Common myeloid progenitor, CD34-positive (primary cell): ENCODE measurements around the gene FXYD6.
A peak's percentile ranks its signal among the peaks of the same experiment; 100 is the strongest.

ENCODE experiments used
- CTCF ChIA-PET: fragments of 350-600 bp; sonication (Branson Sonifier 250); formaldehyde crosslinking; loops from one replicate; lab custom pipeline; 2021; ENCODE audit warnings: antibody characterized with exemption; lab: Charles Lee
- POLR2A ChIA-PET: fragments of 350-600 bp; sonication (Branson Sonifier 250); formaldehyde crosslinking; loops from one replicate; lab custom pipeline; 2021; ENCODE audit warnings: antibody characterized with exemption; lab: Charles Lee
- DNase-seq, 3 donors: peaks; one replicate each; pipeline versions ENCODE4 v3.0.0 to v3.0.0-alpha.2; 2013
- H3K27ac ChIP-seq, 2 experiments: 1 replicate in 1 of 2; 2 replicates in 1 of 2; pipeline ENCODE4 v1.7.0; 2013; ENCODE audit warnings: inconsistent platforms in 2 of 2, low read length in 2 of 2, mild to moderate bottlenecking in 2 of 2, low read depth in 1 of 2, moderate library complexity in 1 of 2; ENCODE audit not compliant: severe bottlenecking in 2 of 2, insufficient read depth in 1 of 2, poor library complexity in 1 of 2
- H3K27me3 ChIP-seq, 5 experiments: replicated peaks in 2 of 5; 1 replicate in 3 of 5; 2 replicates in 2 of 5; pipeline versions ENCODE4 v1.6.1 to v1.7.0; 2013; ENCODE audit warnings: low read length in 4 of 5, mild to moderate bottlenecking in 2 of 5, moderate library complexity in 2 of 5, inconsistent platforms in 1 of 5; ENCODE audit not compliant: insufficient read depth in 5 of 5, control insufficient read depth in 4 of 5
- H3K36me3 ChIP-seq, 4 experiments: 1 replicate in 2 of 4; 2 replicates in 2 of 4; pipeline versions ENCODE4 v1.6.1 to v1.7.0; 2013; ENCODE audit warnings: low read length in 3 of 4, control low read depth in 1 of 4, mild to moderate bottlenecking in 1 of 4; ENCODE audit not compliant: control insufficient read depth in 4 of 4, insufficient read depth in 4 of 4
- H3K4me1 ChIP-seq, 4 experiments: 1 replicate in 3 of 4; 2 replicates in 1 of 4; pipeline versions ENCODE4 v1.6.1 to v1.7.1; 2013; ENCODE audit warnings: low read length in 3 of 4, mild to moderate bottlenecking in 3 of 4, control low read depth in 1 of 4, inconsistent platforms in 1 of 4, moderate library complexity in 1 of 4; ENCODE audit not compliant: control insufficient read depth in 4 of 4, insufficient read depth in 4 of 4; ENCODE audit errors: control extremely low read depth in 1 of 4
- H3K4me3 ChIP-seq, 7 experiments: 1 replicate in 4 of 7; 2 replicates in 3 of 7; pipeline versions ENCODE4 v1.5.1 to v1.7.0; 2013; ENCODE audit warnings: mild to moderate bottlenecking in 7 of 7, low read length in 6 of 7, moderate library complexity in 6 of 7, inconsistent platforms in 2 of 7, low read depth in 2 of 7, control low read depth in 1 of 7; ENCODE audit not compliant: insufficient read depth in 4 of 7, control insufficient read depth in 1 of 7; ENCODE audit errors: extremely low read depth in 1 of 7
- H3K9me3 ChIP-seq, 5 experiments: 1 replicate in 4 of 5; 2 replicates in 1 of 5; pipeline versions ENCODE4 v1.6.1 to v1.7.1; 2013; ENCODE audit warnings: low read length in 4 of 5, mild to moderate bottlenecking in 2 of 5, inconsistent platforms in 1 of 5, low read depth in 1 of 5, moderate library complexity in 1 of 5; ENCODE audit not compliant: control insufficient read depth in 4 of 5, insufficient read depth in 2 of 5; ENCODE audit errors: control extremely low read depth in 1 of 5
- WGBS: methylation state at CpG from one replicate; pipeline ENCODE4 v1.1.5; 2013; ENCODE audit not compliant: insufficient coverage; 5-methylcytosine and 5-hydroxymethylcytosine counted together

Gene FXYD6

DNA sequence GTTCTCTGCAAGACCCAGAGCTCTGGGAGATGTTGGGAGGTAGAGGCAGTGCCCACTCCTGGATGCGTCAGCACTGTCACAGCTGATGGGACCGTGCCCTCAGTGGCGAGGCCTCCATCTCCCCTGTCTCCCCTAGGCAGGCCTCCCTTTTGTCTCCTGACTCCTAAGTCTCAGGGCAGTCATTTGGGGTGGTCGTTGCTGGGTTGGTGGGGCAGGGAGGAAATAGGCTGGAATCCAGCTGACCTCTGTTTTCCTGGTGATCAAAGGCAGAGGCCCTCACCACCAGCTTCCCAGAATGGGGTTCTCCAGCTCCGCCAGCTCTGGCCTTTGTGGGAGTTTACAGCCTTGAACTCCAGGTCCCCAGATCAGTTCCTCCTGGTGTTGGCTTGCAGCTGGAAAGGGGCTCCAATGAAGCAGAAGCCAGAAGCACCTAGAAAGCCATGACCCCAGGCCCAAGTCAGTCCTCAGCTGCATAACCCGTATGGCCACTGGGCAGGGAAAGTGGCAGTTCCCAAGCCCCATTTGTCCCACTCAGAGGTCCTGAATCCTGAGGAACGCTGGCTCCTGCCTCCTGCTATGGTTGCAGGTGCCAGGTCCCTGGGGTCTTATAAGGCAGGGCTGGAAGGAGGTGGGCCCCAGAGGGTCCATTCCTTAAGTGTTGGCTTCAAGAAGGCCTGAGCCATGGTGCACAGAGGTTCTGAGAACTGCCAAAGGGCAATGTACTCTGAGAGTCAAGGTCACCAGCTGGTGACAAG is 44.6 kb downstream of the FXYD6 start:
- Histone ChIP-seq H3K4me3 (no peak overlapping the region), H3K9me3 (no peaks in the 10 kb centered on the region), H3K36me3 (no peaks in the 10 kb centered on the region), H3K4me1 (peaks cover 0 to 64% (median 35%) of the 10 kb centered on the region in 4 experiments), H3K27ac (no peak overlapping the region), H3K27me3 (no peaks in the 10 kb centered on the region)
- 92% methylated on average over 7 of the region's 7 CpGs for WGBS
- ChIA-PET POLR2A (no interaction called here), CTCF (interaction anchor here (0.6 to 6.0 kb wide), 9 partner anchors 9 to 693 kb away, joined by 3 to 47 read pairs (median 5); partner anchors contain the start of gene FXYD2)
- DNase-seq: no peak

DNA sequence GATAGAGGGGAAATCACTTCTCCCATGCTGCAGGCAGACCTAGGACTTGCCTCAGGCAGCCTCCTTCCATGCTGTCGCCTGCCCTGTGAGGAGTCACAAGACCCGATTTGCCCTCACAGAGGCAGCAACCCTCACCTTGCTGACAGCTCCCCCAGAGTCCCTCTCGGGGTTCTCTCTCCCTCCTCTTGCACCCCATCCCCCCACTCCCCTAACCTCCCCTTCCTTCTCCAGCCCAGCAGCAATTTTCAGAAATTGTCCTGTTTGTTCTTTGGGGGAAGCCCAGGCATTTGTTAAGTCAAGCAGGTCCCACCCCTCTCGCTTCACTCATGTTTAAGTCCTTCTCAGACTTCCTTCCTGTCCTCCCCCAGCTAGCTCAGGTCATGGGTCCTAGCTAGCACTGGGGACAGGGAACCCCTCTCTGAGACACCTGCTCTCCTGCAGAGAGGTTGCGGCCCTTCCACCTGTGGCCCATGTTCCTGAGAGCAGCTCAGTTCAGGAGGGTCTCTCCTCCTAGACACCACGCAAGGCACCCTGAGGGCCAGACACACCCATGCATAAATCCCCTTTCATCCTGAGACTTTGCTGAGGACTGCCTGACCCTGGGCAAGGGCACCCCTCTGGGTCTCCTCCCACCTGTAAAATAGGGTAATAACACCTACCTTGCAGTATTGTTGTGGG is 45.6 kb downstream of the FXYD6 start:
- Histone ChIP-seq H3K9me3 (no peaks in the 10 kb centered on the region), H3K27ac (no peak overlapping the region), H3K36me3 (no peaks in the 10 kb centered on the region), H3K4me3 (no peak overlapping the region), H3K27me3 (no peaks in the 10 kb centered on the region), H3K4me1 (peaks cover 0 to 58% (median 37%) of the 10 kb centered on the region in 4 experiments)
- WGBS: 35% methylated on average over 5 of the region's 6 CpGs
- CTCF ChIA-PET: interaction anchor here (1.6 to 6.0 kb wide), 4 partner anchors 8 to 101 kb away, joined by 4 to 47 read pairs (median 24); partner anchors contain the start of gene FXYD2
- DNase-seq: peak in 1 of 3 donors; percentile 56
- POLR2A ChIA-PET: no interaction called here

DNA sequence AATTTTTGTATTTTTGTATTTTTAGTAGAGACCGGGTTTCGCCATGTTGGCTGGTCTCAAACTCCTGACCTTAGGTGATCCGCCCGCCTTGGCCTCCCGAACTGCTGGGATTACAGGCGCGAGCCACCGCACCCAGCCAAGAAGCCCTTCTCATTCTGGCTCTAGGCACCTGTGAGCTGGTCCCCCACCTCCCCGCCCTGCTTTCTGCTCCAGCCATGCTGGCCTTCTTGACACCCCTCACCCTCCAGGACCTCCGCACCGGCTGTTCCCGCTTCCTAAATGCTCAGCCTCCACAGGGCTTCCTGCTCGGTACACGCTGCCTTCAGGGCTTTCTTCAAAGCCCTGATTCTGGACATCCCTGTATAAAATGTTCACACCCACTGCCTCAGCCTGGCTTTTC is 46.4 kb downstream of the FXYD6 start:
- CTCF ChIA-PET: interaction anchor here (0.7 to 5.2 kb wide), 2 partner anchors 13 to 14 kb away, joined by 3 to 47 read pairs; no protein-coding TSS in a partner anchor
- POLR2A ChIA-PET: no interaction called here
- H3K36me3 ChIP-seq: no peaks in the 10 kb centered on the region
- H3K4me1 ChIP-seq: peaks cover 0 to 60% (median 45%) of the 10 kb centered on the region in 4 experiments
- H3K27ac ChIP-seq: no peak overlapping the region
- 96% methylated on average over 11 of the region's 14 CpGs for WGBS
- no peak for DNase-seq
- H3K4me3 ChIP-seq: no peak overlapping the region
- H3K9me3 ChIP-seq: no peaks in the 10 kb centered on the region
- H3K27me3 ChIP-seq: no peaks in the 10 kb centered on the region

DNA sequence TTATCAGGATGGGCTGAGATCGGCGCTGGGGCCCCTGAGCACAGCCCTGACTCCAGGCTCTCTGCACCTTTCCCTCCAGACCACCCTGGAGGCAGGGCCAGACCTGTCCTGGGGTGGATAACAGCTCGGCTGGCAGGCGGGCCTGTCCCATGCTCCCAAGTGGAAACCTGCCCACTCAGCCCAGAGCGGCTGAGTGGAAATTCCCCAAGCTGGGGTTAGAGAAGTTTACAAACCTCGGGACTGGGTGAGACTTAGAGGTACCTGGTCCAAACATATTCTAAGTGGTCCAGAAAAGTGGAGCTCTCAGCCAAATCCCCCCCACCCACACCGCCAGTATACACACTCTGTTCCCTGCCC is 47.1 kb downstream of the FXYD6 start:
- ChIA-PET CTCF (interaction anchor here (0.7 to 1.9 kb wide), 3 partner anchors 14 to 116 kb away, joined by 3 to 5 read pairs (median 3); no protein-coding TSS in a partner anchor), POLR2A (no interaction called here)
- Histone ChIP-seq H3K36me3 (no peaks in the 10 kb centered on the region), H3K4me3 (no peak overlapping the region), H3K9me3 (no peaks in the 10 kb centered on the region), H3K27ac (peak overlapping the region in 1 of 2 experiments; percentile 34), H3K4me1 (peaks cover 0 to 67% (median 52%) of the 10 kb centered on the region in 4 experiments), H3K27me3 (no peaks in the 10 kb centered on the region)
- WGBS: 100% methylated on average over 3 of the region's 7 CpGs
- no peak for DNase-seq

DNA sequence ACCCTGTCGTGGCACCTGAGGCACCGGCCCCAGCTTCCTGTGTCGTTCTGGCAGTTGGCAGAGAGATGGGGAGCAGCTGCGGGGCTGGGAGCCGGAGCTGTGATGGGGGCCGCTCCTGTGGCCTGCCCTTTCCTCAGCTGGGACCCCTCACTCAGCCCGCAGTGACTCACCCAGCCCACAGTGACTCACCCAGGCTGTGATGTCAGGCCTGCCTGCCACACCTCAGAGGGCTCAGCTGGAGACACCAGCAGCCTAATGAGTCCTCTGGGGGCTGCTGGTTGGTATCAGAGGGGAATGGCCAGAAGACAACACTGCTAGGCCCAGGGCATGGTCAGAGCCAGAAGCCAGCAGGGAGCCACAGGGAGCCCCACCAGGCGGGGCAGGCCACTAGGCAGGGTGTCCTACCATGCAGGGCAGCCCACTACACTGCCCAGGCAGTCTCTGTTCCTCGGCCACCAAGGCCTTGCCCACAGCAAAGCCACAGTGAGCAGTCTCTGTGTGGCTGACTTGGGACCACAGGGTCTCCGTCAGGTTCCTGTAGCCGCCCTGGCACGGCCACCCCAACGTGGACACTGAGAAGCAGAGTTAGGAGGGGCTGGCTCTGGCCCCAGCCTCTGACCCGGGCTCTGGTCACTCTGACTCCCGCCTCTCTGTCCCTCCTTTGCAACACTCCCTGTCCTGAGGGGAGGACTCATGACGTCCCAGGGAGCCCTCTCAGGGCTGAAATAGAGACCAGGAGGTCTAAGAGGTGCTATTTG is 47.7 kb downstream of the FXYD6 start:
- Histone ChIP-seq H3K4me3 (peak overlapping the region in 3 of 7 experiments; percentile 10 to 23 (median 22)), H3K27ac (peak overlapping the region in 1 of 2 experiments; percentile 34), H3K27me3 (no peaks in the 10 kb centered on the region), H3K9me3 (no peaks in the 10 kb centered on the region), H3K4me1 (peaks cover 0 to 73% (median 58%) of the 10 kb centered on the region in 4 experiments), H3K36me3 (no peaks in the 10 kb centered on the region)
- POLR2A ChIA-PET: interaction anchor here (0.7 kb wide), 1 partner anchor 13 kb away, joined by 3 read pairs; no protein-coding TSS in a partner anchor
- WGBS: 77% methylated on average over 8 of the region's 16 CpGs
- DNase-seq: peak; percentile 85 to 97 (median 96)
- CTCF ChIA-PET: interaction anchor here (0.7 to 2.7 kb wide), 9 partner anchors 9 to 119 kb away, joined by 3 to 10 read pairs (median 4); no protein-coding TSS in a partner anchor

DNA sequence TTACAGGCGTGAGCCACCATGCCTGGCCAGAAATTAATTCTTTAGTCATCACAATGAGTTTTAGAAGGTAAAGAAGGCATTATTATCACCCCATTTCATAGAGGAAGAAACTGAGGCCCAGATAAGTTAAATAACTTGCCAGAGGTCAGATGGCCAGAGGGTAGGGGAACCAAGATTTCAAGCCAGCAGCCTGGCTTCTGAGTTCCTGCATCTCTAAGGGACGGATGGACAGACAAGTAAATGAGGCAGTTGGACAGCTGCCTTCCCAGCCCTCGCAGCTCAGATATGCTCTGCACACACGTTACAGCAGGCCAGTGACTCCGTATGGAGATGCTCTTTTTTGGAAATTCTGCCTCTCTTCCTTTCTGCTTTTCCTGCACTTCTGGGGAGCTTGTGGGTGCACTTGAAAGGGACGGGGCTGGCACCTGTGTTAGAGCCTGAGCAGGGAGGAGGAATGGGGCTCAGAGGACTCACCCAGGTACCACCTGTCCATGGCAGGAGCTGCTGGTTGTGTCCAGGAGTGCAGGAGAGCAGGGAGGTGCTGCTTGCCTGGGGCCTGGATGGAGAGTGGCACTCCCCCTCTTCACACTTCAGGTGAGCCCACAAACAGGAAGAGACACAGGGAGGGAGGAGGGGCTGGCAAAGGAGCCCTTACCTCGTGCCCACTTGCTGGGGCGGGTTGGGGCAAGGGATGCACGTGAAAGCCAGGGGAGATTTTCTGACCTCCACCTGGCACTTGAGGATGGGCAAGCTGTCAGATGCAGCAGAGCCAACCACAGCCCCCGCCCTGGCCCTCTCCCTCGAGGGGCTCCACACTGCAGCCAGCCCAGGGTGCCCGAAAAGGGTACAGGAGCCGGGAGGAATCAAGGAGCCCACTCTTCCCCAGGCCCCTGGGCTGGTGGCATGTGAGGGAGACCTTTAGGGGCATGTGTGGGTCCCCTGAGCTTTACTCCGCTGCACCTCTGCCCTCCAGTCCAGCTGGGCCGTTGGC is 48.6 kb downstream of the FXYD6 start:
- H3K36me3 ChIP-seq: no peaks in the 10 kb centered on the region
- no peaks in the 10 kb centered on the region for H3K27me3 ChIP-seq
- H3K4me1 ChIP-seq: peaks cover 3 to 76% (median 67%) of the 10 kb centered on the region in 4 experiments
- peak overlapping the region in 1 of 7 experiments; percentile 22 for H3K4me3 ChIP-seq
- DNase-seq: peak in 1 of 3 donors; percentile 54
- H3K27ac ChIP-seq: no peak overlapping the region
- ChIA-PET POLR2A (interaction anchor here (0.7 kb wide), 1 partner anchor 12 kb away, joined by 3 read pairs; no protein-coding TSS in a partner anchor), CTCF (interaction anchor here (0.7 to 2.7 kb wide), 9 partner anchors 8 to 119 kb away, joined by 3 to 10 read pairs (median 4); no protein-coding TSS in a partner anchor)
- H3K9me3 ChIP-seq: no peaks in the 10 kb centered on the region
- 75% methylated on average over 12 of the region's 15 CpGs for WGBS
